Chondrocyte (in vitro differentiated cells): ENCODE data around the gene NUDT3. TPM values are rescaled to one million over a fixed set of nuclear protein-coding genes. Genes with fewer than 3 reads are reported as not detected.

Experiments used
- DNase-seq: peaks from one replicate; pipeline ENCODE4 v3.0.0; 2021; ENCODE audit warnings: mixed read lengths, low spot score
- H3K27ac Mint-ChIP-seq: one replicate; pipeline ENCODE4 v1.8.0; 2021; ENCODE audit warnings: mild to moderate bottlenecking, moderate library complexity, mixed read lengths; ENCODE audit not compliant: unreplicated experiment
- H3K27me3 Mint-ChIP-seq: 2 replicates; pipeline ENCODE4 v1.8.0; 2021; ENCODE audit warnings: low read depth, mixed read lengths
- H3K36me3 Mint-ChIP-seq: 2 replicates; pipeline ENCODE4 v1.8.0; 2021; ENCODE audit warnings: low read depth, mixed read lengths
- H3K4me1 Mint-ChIP-seq: 2 replicates; pipeline ENCODE4 v1.8.0; 2021; ENCODE audit warnings: low read depth, mild to moderate bottlenecking, mixed read lengths
- H3K4me3 Mint-ChIP-seq: one replicate; pipeline ENCODE4 v1.8.0; 2021; ENCODE audit warnings: mild to moderate bottlenecking, moderate library complexity, mixed read lengths; ENCODE audit not compliant: unreplicated experiment
- H3K9me3 Mint-ChIP-seq: 2 replicates; pipeline ENCODE4 v1.8.0; 2021; ENCODE audit warnings: low read depth, mixed read lengths
- CTCF ChIP-seq: fragments of 200-600 bp; sonication (generic); IDR thresholded peaks from 2 replicates; pipeline ENCODE4 v1.5.0; 2021; ENCODE audit warnings: antibody characterized with exemption, mild to moderate bottlenecking, moderate library complexity
- total RNA-seq: library from RNA; stranded (reverse); gene quantifications from 3 replicates; pipeline ENCODE4 v1.2.1, GENCODE V29; 2021

NUDT3 gene
- total RNA-seq, 1 donor from 2014 or later = 22.0 TPM

DNA sequence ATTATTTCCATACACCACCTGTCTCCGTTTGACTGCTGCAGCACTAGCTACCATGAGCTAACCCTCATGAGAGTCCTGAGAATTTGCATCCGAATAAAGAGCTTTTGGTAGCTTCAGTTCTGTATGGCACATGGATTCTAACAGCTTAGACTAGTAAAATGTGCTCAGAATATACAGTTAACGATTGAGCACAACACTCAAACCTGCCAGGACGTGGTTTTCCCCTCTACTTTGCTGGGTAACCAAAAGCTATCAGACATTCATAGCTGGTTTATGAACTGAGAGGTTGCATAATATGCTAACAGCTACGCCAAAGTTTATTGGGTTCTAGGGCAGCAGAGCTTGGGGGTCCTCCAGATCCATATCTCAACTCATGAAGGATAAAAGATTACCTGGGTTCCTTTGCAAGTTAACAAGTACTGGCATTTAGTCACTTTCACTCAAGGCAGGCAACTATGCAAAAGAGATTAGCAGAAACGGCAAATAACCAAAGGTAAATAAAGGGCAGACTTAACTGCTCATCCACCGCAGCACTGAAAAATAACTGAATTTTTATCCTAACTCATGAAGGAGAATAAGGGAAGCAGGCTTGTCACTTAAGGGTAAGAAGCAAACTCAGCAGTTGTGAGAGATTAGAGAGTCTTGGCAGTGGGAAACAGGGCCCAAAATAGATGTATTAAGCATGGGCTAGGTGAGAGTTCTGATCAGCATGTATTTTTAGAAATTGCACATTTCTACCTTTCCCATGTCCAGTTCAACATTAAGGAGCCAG, 29.4 kb downstream of the NUDT3 start:
- no peak overlapping the region for H3K27ac Mint-ChIP-seq
- peaks cover 3% of the 10 kb centered on the region for H3K9me3 Mint-ChIP-seq
- no peak overlapping the region for H3K4me3 Mint-ChIP-seq
- peaks cover 70% of the 10 kb centered on the region for H3K4me1 Mint-ChIP-seq
- no peak for TF ChIP-seq CTCF
- H3K27me3 Mint-ChIP-seq = no peaks in the 10 kb centered on the region
- no peak for DNase-seq
- H3K36me3 Mint-ChIP-seq = no peaks in the 10 kb centered on the region

GRCh38 chr6:34362176-34362575, 30.3 kb downstream of the NUDT3 start:
- TF ChIP-seq CTCF = no peak
- peaks cover 3% of the 10 kb centered on the region for H3K9me3 Mint-ChIP-seq
- no peak overlapping the region for H3K4me3 Mint-ChIP-seq
- DNase-seq = no peak
- no peaks in the 10 kb centered on the region for H3K27me3 Mint-ChIP-seq
- peaks cover 71% of the 10 kb centered on the region for H3K4me1 Mint-ChIP-seq
- no peak overlapping the region for H3K27ac Mint-ChIP-seq
- no peaks in the 10 kb centered on the region for H3K36me3 Mint-ChIP-seq

- no peak for TF ChIP-seq CTCF
- Mint-ChIP-seq H3K27me3 (no peaks in the 10 kb centered on the region), H3K9me3 (peaks cover 3% of the 10 kb centered on the region), H3K27ac (peak overlapping the region; percentile 98), H3K4me1 (peaks cover 64% of the 10 kb centered on the region), H3K4me3 (peak overlapping the region; percentile 3), H3K36me3 (no peaks in the 10 kb centered on the region)
- no peak for DNase-seq
These were observed 31.9 kb downstream of the NUDT3 start for GRCh38 chr6:34360556-34360955.

DNA sequence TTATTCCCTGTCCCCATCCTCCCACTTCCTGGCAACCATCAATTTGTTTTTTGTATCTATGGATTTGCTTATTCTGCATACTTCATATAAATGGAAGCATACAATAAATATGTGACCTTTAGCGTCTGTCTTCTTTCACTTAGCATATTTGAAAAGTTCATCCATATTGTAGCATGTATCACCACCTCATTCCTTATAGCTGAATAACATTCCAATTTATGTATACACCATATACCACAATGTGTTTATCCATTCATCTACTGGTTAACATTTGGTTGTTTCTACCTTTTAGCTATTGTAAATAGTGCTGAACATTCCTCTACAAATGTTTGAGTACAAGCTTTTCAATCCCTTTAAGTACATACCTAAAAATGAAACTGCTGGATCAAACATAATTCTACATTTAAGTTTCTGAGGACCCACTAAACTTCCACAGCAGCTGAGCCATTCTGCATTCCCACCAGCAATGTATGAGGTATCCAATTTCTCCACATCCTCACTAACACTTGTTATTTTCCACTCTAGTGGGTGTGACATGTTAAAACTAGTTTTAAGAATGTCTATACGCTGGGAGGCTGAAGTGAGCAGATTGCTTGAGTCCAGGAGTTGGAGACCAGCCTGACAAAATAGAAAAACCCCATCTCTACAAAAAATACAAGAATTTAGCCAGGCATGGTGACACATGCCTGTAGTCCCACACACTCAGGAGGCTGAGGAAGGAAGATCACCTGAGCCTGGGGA, 32.9 kb downstream of the NUDT3 start:
- Mint-ChIP-seq H3K4me1 (peaks cover 62% of the 10 kb centered on the region), H3K36me3 (no peaks in the 10 kb centered on the region), H3K4me3 (peak overlapping the region; percentile 41), H3K27ac (peak overlapping the region; percentile 98), H3K9me3 (peaks cover 3% of the 10 kb centered on the region), H3K27me3 (no peaks in the 10 kb centered on the region)
- DNase-seq = no peak
- TF ChIP-seq CTCF = peak; percentile 25

DNA sequence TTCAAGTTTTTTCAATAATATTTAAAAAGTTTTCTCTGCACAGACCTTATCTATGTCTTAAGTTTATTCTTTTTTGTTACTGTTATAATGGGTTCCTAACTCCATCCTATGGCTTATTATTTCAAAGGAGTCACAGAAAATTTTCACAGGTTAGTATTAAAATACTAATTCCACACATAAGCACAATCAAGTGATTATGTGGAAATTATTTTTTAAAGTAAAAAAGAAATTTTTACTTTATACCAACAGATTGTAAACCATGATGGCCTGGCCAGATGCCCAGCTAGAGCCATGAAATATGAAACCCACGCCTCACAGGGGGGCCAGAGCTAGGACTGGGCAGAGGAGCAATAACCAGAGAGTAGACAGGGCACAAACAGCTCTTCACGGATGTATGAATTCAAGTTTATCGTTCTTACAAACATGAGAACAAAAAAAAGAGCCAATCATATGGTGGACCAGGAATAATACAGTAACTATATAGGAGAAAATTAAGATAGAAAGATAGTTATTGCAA, 34.0 kb downstream of the NUDT3 start:
- H3K27ac Mint-ChIP-seq = peak overlapping the region; percentile 98
- peaks cover 55% of the 10 kb centered on the region for H3K4me1 Mint-ChIP-seq
- no peaks in the 10 kb centered on the region for H3K36me3 Mint-ChIP-seq
- no peak for TF ChIP-seq CTCF
- H3K9me3 Mint-ChIP-seq = peaks cover 3% of the 10 kb centered on the region
- no peak for DNase-seq
- H3K4me3 Mint-ChIP-seq = no peak overlapping the region
- H3K27me3 Mint-ChIP-seq = no peaks in the 10 kb centered on the region
